ENCODE results near the gene LACTBL1. TPM values are rescaled to one million over a fixed set of nuclear protein-coding genes. Genes with fewer than 3 reads are reported as not detected.

LACTBL1 gene
- total and polyA plus RNA-seq, 2 experiments from 2014 or later = not detected

DNA sequence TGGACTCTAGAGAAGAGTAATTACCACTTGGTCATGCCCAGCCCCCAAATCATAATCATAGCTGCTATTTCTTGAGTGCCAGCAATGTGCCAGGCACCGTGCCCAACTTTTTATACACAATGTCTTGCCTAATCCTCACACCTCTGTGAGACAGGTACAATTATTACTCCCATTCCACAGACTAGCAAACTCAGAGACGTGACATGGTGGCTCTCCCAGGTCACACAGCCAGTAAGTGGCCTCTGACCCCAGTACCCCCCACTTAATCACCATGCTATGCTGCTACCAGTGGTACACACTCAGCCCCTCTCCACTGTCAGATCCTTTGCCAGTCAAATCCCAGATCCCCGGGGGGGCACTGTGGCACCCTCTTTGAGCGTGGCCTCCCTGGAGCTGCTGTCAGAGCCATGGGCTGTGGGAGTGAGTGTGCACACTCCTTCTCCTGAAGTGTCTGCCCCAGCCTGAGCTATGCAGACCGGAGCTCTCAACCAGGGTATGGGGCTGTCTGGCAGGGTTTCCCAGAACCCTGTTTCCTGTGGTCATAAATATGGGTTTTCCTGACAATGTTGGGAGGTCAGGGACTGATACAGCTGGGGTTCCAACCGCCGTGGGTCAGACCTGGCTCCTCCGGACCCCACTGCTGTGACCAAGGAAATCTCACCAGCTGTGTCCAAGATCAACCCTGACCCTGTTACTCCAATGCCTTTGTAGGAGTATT lies 51.8 kb downstream of the LACTBL1 start:
- Histone ChIP-seq H2AFZ (no peak overlapping the region), H3K79me2 (replicated peaks; ENCODE audit: insufficient read depth) (no peaks in the 10 kb centered on the region), H3F3A (replicated peaks; ENCODE audit: low read depth) (no peaks in the 10 kb centered on the region), H3K36me3 (ENCODE audit: insufficient read depth) (no peaks in the 10 kb centered on the region), H4K20me1 (replicated peaks; ENCODE audit: insufficient read depth) (no peaks in the 10 kb centered on the region), H3K27me3 (ENCODE audit: insufficient read depth) (no peaks in the 10 kb centered on the region), H3K4me3 (no peak overlapping the region), H3K4me2 (no peak overlapping the region), H3K4me1 (ENCODE audit: insufficient read depth) (no peaks in the 10 kb centered on the region), H3K9me2 (ENCODE audit: insufficient read depth) (no peaks in the 10 kb centered on the region), H3K27ac (ENCODE audit: low read depth) (no peak overlapping the region)
- Mint-ChIP-seq H3K27me3 (ENCODE audit: insufficient read depth, low read depth, poor library complexity) (peaks cover 9% of the 10 kb centered on the region), H3K27ac (no peak overlapping the region), H3K4me3 (no peak overlapping the region), H3K9me3 (no peaks in the 10 kb centered on the region), H3K36me3 (ENCODE audit: low read depth) (no peaks in the 10 kb centered on the region), H3K4me1 (no peaks in the 10 kb centered on the region; the same call in 1 of the 3 replicates)
- no peak for DNase-seq (ENCODE audit: low spot score)
- TF ChIP-seq, protein P1, sequence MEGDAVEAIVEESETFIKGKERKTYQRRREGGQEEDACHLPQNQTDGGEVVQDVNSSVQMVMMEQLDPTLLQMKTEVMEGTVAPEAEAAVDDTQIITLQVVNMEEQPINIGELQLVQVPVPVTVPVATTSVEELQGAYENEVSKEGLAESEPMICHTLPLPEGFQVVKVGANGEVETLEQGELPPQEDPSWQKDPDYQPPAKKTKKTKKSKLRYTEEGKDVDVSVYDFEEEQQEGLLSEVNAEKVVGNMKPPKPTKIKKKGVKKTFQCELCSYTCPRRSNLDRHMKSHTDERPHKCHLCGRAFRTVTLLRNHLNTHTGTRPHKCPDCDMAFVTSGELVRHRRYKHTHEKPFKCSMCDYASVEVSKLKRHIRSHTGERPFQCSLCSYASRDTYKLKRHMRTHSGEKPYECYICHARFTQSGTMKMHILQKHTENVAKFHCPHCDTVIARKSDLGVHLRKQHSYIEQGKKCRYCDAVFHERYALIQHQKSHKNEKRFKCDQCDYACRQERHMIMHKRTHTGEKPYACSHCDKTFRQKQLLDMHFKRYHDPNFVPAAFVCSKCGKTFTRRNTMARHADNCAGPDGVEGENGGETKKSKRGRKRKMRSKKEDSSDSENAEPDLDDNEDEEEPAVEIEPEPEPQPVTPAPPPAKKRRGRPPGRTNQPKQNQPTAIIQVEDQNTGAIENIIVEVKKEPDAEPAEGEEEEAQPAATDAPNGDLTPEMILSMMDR (conservative IDR thresholded peaks at IDR 0.05; ENCODE audit: low read depth in 2 of 2) = no peak
- TF ChIP-seq EZH2phosphoT487 (IDR thresholded peaks at IDR 0.05; ENCODE audit: unreplicated experiment) = no peak
- no peak for TF ChIP-seq ZNF114 (CRISPR knock-in tag; IDR thresholded peaks at IDR 0.05)
- no peak for TF ChIP-seq CREB1 (CRISPR knock-in tag; IDR thresholded peaks at IDR 0.05; ENCODE audit: low read depth)
- TF ChIP-seq ZNF331 (CRISPR knock-in tag; IDR thresholded peaks at IDR 0.05; ENCODE audit: low read depth) = no peak
- TF ChIP-seq NANOG (IDR thresholded peaks at IDR 0.05; ENCODE audit: borderline replicate concordance) = no peak
- no peak for TF ChIP-seq POLR2AphosphoS5 (IDR thresholded peaks at IDR 0.05; ENCODE audit: low read depth)
- no peak for TF ChIP-seq JUNB (IDR thresholded peaks at IDR 0.05; ENCODE audit: unreplicated experiment)
- no peak for TF ChIP-seq EZH2 (IDR thresholded peaks at IDR 0.05; ENCODE audit: low read depth, unreplicated experiment)
- TF ChIP-seq, protein P2, sequence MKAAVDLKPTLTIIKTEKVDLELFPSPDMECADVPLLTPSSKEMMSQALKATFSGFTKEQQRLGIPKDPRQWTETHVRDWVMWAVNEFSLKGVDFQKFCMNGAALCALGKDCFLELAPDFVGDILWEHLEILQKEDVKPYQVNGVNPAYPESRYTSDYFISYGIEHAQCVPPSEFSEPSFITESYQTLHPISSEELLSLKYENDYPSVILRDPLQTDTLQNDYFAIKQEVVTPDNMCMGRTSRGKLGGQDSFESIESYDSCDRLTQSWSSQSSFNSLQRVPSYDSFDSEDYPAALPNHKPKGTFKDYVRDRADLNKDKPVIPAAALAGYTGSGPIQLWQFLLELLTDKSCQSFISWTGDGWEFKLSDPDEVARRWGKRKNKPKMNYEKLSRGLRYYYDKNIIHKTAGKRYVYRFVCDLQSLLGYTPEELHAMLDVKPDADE (IDR thresholded peaks at IDR 0.05) = no peak
- TF ChIP-seq, protein P3, sequence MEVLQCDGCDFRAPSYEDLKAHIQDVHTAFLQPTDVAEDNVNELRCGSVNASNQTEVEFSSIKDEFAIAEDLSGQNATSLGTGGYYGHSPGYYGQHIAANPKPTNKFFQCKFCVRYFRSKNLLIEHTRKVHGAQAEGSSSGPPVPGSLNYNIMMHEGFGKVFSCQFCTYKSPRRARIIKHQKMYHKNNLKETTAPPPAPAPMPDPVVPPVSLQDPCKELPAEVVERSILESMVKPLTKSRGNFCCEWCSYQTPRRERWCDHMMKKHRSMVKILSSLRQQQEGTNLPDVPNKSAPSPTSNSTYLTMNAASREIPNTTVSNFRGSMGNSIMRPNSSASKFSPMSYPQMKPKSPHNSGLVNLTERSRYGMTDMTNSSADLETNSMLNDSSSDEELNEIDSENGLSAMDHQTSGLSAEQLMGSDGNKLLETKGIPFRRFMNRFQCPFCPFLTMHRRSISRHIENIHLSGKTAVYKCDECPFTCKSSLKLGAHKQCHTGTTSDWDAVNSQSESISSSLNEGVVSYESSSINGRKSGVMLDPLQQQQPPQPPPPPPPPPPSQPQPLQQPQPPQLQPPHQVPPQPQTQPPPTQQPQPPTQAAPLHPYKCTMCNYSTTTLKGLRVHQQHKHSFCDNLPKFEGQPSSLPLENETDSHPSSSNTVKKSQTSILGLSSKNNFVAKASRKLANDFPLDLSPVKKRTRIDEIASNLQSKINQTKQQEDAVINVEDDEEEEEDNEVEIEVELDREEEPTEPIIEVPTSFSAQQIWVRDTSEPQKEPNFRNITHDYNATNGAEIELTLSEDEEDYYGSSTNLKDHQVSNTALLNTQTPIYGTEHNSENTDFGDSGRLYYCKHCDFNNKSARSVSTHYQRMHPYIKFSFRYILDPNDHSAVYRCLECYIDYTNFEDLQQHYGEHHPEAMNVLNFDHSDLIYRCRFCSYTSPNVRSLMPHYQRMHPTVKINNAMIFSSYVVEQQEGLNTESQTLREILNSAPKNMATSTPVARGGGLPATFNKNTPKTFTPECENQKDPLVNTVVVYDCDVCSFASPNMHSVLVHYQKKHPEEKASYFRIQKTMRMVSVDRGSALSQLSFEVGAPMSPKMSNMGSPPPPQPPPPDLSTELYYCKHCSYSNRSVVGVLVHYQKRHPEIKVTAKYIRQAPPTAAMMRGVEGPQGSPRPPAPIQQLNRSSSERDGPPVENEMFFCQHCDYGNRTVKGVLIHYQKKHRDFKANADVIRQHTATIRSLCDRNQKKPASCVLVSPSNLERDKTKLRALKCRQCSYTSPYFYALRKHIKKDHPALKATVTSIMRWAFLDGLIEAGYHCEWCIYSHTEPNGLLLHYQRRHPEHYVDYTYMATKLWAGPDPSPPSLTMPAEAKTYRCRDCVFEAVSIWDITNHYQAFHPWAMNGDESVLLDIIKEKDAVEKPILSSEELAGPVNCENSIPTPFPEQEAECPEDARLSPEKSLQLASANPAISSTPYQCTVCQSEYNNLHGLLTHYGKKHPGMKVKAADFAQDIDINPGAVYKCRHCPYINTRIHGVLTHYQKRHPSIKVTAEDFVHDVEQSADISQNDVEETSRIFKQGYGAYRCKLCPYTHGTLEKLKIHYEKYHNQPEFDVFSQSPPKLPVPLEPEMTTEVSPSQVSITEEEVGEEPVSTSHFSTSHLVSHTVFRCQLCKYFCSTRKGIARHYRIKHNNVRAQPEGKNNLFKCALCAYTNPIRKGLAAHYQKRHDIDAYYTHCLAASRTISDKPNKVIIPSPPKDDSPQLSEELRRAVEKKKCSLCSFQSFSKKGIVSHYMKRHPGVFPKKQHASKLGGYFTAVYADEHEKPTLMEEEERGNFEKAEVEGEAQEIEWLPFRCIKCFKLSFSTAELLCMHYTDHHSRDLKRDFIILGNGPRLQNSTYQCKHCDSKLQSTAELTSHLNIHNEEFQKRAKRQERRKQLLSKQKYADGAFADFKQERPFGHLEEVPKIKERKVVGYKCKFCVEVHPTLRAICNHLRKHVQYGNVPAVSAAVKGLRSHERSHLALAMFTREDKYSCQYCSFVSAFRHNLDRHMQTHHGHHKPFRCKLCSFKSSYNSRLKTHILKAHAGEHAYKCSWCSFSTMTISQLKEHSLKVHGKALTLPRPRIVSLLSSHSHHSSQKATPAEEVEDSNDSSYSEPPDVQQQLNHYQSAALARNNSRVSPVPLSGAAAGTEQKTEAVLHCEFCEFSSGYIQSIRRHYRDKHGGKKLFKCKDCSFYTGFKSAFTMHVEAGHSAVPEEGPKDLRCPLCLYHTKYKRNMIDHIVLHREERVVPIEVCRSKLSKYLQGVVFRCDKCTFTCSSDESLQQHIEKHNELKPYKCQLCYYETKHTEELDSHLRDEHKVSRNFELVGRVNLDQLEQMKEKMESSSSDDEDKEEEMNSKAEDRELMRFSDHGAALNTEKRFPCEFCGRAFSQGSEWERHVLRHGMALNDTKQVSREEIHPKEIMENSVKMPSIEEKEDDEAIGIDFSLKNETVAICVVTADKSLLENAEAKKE (CRISPR knock-in tag; IDR thresholded peaks at IDR 0.05) = no peak
- no peak for TF ChIP-seq STAT1 (IDR thresholded peaks at IDR 0.05; ENCODE audit: unreplicated experiment)
- TF ChIP-seq, protein P4, sequence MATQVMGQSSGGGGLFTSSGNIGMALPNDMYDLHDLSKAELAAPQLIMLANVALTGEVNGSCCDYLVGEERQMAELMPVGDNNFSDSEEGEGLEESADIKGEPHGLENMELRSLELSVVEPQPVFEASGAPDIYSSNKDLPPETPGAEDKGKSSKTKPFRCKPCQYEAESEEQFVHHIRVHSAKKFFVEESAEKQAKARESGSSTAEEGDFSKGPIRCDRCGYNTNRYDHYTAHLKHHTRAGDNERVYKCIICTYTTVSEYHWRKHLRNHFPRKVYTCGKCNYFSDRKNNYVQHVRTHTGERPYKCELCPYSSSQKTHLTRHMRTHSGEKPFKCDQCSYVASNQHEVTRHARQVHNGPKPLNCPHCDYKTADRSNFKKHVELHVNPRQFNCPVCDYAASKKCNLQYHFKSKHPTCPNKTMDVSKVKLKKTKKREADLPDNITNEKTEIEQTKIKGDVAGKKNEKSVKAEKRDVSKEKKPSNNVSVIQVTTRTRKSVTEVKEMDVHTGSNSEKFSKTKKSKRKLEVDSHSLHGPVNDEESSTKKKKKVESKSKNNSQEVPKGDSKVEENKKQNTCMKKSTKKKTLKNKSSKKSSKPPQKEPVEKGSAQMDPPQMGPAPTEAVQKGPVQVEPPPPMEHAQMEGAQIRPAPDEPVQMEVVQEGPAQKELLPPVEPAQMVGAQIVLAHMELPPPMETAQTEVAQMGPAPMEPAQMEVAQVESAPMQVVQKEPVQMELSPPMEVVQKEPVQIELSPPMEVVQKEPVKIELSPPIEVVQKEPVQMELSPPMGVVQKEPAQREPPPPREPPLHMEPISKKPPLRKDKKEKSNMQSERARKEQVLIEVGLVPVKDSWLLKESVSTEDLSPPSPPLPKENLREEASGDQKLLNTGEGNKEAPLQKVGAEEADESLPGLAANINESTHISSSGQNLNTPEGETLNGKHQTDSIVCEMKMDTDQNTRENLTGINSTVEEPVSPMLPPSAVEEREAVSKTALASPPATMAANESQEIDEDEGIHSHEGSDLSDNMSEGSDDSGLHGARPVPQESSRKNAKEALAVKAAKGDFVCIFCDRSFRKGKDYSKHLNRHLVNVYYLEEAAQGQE (IDR thresholded peaks at IDR 0.05; ENCODE audit: unreplicated experiment) = no peak
- ATAC-seq = no peak
